Measurements from ENCODE around the gene CAPN7.

The CAPN7 gene

GRCh38 chr3:15290736-15291135 is 84.7 kb downstream of the CAPN7 start:
- in situ Hi-C loops (cut with MboI; ENCODE audit: low sequenced_read_pairs), result no loop called here

DNA sequence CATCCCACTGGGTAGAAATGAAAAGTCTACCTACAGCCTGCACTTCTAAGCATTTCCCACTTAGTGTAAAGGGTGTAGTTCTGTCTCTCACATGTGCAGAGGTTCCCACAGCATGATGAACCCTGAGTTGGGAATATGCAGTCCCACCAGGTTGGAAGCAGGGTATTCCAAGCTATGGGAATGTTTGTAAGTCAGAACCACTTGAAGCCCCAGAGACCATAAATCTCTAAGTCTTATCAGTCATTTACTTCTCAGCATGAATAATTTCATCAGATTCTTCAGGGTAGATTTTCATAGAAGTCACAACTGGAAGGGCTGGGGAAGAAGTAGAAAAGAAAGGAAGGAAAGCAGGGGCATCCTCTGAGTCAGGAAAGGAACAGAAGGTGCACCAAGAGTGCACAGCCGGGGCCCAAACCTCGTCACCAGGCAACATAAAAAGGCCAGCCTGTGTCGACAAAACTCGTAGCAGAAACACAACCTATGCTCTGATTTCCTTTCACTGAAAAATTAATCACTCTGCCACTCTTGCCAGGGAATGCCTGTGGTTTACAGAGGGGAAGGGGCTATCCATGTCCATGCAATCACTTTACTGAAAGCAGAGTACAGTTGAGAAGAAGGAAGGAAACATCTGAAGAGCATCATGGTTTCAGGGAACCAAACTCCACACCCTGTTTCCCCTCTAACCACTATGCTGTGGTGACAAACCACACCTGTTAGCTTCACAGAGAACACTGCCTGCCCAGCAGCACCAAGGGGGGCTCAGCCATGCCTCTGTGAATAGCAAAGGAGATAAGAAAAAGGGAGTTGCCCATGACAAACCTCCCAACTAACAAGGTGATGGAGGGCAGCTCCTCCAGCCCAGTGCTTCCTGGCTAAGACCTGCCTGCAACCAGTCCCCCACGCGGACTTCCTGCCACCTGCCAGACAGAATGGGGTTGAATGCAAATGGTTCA is 85.8 kb downstream of the CAPN7 start:
- in situ Hi-C loops (cut with MboI; ENCODE audit: low sequenced_read_pairs), result no loop called here

DNA sequence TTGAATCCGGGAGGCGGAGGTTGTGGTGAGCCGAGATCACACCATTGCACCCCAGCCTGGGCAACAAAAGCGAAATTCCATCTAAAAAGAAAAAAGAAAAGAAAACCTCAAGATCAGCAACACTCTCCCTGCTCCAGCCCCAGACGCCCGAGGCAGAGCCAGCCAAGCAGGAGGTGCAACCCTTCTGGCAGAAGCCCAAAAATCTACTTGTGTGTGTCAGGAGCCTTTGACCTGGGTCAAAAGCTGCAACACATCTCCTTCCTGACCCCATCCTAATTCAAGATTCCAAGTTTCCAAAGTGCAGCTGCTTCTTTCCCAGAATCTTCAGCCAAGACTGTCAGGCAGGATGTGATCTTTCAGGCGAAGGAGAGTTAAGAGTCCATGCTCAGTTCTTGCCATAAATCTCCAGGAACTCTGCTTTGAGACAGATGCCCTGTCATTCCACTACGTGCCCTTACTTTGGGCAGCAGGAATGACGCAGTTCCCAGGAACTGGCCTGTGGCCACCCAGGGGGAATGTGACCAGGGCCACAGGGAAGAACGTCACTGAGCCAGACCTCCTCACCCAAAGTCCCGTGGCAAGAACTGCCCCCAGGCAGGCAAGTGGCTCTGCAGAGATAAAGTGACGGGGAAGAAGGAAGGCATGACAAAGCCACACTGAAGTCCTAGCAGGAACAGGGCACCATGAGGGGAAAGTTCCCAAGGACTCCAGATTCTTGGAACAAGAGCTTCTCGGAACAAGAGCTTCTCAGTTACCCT is 86.9 kb downstream of the CAPN7 start:
- in situ Hi-C loops (cut with MboI; ENCODE audit: low sequenced_read_pairs), result no loop called here

DNA sequence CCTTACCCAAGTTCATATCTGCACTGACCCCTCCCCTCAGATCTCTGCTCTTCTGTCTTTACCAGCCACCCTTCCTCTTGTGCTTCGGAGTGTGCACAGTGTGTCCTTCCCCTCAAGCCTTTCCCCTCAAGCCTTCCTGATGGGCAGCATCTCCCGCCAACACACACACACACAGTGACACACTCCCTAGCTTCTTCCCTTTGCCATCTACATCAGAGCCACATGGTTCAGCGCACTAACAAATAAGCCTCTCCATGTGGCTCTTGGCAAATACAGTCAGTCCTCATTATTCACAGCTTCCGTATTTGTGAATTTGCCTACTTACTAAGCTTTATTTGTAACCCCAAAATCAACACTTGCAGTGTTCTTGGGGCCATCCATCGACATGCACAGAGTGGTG is 88.9 kb downstream of the CAPN7 start:
- in situ Hi-C loops (cut with MboI; ENCODE audit: low sequenced_read_pairs), result no loop called here

GRCh38 chr3:15295506-15295905 is 89.5 kb downstream of the CAPN7 start:
- in situ Hi-C loops (cut with MboI; ENCODE audit: low sequenced_read_pairs), result no loop called here

GRCh38 chr3:15297608-15298350 is 91.7 kb downstream of the CAPN7 start:
- in situ Hi-C loops (cut with MboI; ENCODE audit: low sequenced_read_pairs), result no loop called here

DNA sequence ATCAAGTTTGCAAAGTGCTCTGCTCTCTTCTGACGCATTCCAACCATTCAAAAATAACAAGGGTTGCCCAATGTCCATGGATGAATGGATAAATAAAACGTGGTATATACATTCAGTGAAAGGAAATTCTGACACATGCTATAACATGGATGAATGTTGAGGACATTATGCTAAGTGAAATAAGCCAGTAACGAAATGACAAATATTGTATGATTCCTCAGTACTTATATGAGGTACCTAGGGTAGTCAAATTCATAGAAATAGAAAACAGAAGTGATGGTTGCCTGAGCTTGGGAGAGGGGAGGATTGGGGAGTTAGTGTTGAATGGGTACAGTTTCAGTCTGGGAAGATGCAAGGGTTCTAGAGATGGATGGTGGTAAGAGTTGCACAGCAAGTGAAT is 92.5 kb downstream of the CAPN7 start:
- in situ Hi-C loops (cut with MboI; ENCODE audit: low sequenced_read_pairs), result no loop called here

DNA sequence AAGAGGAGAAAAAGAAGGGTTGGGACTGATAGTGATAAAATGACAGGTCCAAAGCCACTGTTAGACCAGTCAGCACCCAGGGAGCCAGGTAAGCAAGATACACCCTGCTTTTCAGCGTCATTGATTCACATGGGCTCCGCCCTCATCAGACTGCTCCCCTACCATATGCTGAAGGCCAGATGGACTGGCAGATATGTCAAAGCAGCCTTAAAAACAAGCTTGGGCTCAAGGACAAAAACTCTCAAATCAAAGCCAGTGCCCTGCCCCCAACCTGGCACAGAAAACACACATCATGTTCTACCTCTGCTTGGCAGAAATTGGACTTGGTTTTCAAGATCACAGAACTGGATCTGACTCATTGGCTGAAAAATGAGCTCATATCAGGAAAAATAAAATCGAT is 93.0 kb downstream of the CAPN7 start:
- in situ Hi-C loops (cut with MboI; ENCODE audit: low sequenced_read_pairs), result no loop called here

DNA sequence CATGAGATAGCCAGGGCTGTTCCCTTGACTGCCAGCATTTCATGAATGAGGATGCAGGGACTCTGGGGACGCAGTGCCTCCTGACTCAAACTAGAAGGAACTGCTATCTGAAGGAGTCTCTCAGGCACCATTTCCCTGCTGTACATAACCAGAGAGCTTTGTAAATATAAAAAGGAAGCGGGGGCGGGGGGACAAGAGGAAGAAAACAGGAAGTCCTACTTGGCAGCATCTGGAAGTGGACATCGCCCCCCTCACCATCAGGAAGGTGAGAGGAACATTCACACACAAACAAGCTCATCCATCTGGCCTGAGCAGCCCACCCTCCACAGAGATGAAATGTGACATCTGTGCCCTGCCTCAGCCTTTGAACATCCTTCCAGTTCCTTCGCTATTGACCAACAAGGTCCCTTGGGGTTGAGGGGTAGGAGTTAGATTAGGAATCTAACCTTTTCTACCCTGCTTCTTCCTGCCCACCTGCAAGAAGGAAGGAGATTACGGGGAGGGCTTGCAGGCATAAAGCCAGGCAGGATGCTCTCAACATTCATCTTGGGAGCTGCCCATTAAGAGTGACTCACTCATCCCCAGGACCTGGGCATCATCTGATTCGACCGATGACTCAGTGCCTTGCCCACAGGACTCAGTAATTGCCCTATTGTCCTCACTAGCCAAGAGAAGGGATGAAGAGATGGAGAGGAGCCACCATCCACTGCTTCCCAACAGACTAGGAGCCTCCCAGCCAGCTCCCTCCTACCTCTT is 94.5 kb downstream of the CAPN7 start:
- in situ Hi-C loops (cut with MboI; ENCODE audit: low sequenced_read_pairs), result no loop called here

DNA sequence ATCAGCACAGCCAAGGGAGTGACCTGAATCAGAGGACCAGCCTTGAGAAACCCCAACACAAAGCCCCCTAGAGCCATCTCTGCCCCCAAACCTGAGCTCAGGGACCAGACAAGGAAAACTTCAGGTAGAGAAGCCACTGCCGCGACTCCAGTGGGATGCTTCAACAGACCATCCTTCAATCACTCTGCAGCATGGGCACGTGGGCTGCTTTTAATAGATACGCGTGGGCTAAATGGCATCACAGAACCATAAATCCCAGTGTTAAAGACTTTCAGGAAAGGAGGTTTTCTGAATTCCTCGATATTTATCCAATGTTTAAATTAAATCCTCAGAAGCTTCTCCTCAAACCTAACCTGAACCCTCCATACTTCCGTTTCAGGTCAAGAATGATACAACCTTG is 95.7 kb downstream of the CAPN7 start:
- in situ Hi-C loops (cut with MboI; ENCODE audit: low sequenced_read_pairs), result no loop called here
